Stimulated activated CD4-positive, alpha-beta T cell treated with anti-CD3 and anti-CD28 coated beads, Interleukin-2, amount 100 ng/mL, for 24 hours (primary cell): Measurements from ENCODE around the gene PTCHD1.

Experiments used
- DNase-seq, 2 donors: peaks; one replicate each; pipeline ENCODE4 v3.0.0-alpha.2; 2020

The PTCHD1 gene

DNA sequence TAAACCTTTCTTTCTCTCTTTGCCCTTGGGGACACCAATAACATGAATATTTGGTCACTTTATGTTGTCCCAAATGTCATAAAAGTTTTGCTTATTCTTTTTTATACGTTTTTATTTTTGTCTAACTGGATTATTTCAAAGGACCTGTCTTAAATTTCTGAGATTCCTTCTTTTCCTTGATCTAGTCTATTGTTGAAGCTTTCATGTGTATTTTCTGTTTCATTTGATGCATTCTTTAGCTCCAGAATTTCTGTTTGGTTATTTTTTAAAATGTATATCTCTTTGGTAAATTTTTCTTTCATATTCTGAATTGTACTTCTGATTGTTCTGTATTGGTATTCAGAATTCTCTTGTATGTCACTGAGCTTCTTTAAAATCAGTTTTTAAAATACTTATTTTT lies 88.3 kb downstream of the PTCHD1 start:
- no peak for DNase-seq

DNA sequence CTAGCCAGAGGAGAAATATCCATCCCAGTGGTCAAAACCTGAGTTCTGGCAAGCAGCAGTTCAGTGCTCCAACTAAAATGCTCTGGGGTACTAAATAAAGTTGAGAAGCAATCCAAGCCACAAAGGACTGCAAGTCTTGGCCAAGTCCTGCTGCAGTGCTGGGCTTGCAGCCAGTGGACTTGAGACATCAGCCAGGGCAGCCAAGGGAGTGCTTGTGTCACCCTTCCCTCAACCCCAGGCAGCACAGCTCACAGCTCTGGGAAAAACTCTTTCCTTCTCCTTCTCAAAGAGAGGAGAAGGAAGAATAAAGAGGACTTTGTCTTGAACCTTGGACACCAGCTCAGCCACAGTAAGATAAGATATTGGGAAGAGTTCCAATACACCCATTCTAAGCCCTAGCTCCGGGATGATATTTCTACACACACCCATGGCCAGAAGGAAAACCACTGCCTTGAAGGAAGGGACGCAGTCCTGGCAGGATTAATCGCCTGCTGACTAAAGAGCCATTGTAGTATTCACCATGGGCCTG lies 99.8 kb downstream of the PTCHD1 start:
- no peak for DNase-seq

- DNase-seq, result no peak
Measured at GRCh38 chrX:23435108-23435507, 100.5 kb downstream of the PTCHD1 start.

GRCh38 chrX:23435575-23435974 lies 100.9 kb downstream of the PTCHD1 start:
- DNase-seq, result no peak

DNA sequence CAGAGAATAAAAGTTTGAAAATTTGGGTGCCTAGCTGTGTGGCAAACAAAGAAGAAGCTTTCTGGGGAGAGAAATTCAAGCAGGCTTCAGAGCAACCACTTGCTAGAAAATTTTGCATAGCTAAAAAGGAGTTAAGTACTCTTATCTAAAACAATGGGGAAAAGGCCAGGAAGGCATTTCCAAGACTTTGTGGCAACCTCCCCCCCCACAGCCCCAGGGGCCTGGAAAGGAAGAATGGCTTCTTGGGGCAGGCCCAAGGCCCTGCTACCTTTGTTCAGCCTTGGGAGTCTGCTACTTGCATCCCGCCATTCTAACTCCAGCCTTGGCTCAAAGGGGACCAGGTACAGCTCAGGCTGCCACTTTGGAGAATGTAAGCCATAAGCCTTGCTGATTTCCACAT lies 102.2 kb downstream of the PTCHD1 start:
- no peak for DNase-seq

DNA sequence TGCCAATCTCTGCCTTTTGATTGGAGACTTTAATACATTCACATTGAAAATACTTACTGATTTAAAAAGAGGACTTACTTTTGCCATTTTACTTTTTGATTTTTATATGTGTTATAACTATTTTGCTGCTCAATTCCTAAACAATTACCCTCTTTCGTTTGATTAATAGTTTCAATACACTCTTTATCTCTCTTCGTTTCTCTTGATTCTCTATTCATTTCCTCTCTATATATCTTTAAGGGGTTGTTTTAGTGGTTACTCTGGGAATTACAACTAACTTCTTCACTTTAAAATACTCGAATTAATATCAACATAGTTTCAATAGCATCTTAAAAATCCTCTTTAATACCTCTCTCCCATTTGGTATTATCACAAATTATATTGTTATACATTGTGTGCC lies 116.6 kb downstream of the PTCHD1 start:
- DNase-seq, result no peak
